Endothelial cell of umbilical vein (primary cell): Measurements from ENCODE around the gene MC2R. TPM values are rescaled to one million over a fixed set of nuclear protein-coding genes. Genes with fewer than 3 reads are reported as not detected.

Experiments used
- BruUV-seq: library from RNA; stranded (reverse); fragments of 400-500 nt; replicated peaks from 2 replicates; lab custom pipeline; 2021; lab: Mats Ljungman, UMichigan
- CTCF ChIA-PET: fragments of 300-600, 350-600 bp; sonication (Branson Sonifier 250); formaldehyde crosslinking; loops from one replicate; lab custom pipeline; 2021; ENCODE audit warnings: antibody characterized with exemption, inconsistent platforms; lab: Charles Lee
- POLR2A ChIA-PET: fragments of 300-600, 350-600 bp; sonication (Branson Sonifier 250); formaldehyde crosslinking; loops from one replicate; lab custom pipeline; 2021; ENCODE audit warnings: antibody characterized with exemption, inconsistent platforms; lab: Charles Lee
- DNase-seq: peaks from one replicate; pipeline ENCODE4 v3.0.0-alpha.2; 2011; ENCODE audit warnings: low read depth, low spot score
- FAIRE-seq: peaks from 2 replicates; lab custom pipeline; 2011; peaks lifted over from hg19 to GRCh38; lab: Jason Lieb, UNC
- H2AFZ ChIP-seq: 2 replicates; pipeline ENCODE4 v1.6.0; 2012; ENCODE audit warnings: low read depth, low read length, control low read depth, inconsistent platforms
- H3K27ac ChIP-seq: 2 replicates; pipeline ENCODE4 v1.5.1; 2011; ENCODE audit warnings: low read depth, mild to moderate bottlenecking, control low read depth, low read length, moderate library complexity; ENCODE audit not compliant: insufficient read depth
- H3K27me3 ChIP-seq, 2 experiments: 2 replicates each; pipeline versions ENCODE4 v1.6.0 to v1.6.1; 2011; ENCODE audit warnings: low read length in 2 of 2, mixed read lengths in 1 of 2; ENCODE audit not compliant: control insufficient read depth in 2 of 2, insufficient read depth in 2 of 2
- H3K36me3 ChIP-seq, 2 experiments: 2 replicates in 1 of 2; 3 replicates in 1 of 2; pipeline ENCODE4 v1.5.1; 2011; ENCODE audit warnings: low read length in 2 of 2, mild to moderate bottlenecking in 1 of 2, moderate library complexity in 1 of 2; ENCODE audit not compliant: control insufficient read depth in 2 of 2, insufficient read depth in 2 of 2; ENCODE audit errors: extremely low read depth in 1 of 2
- H3K4me1 ChIP-seq: 3 replicates; pipeline ENCODE4 v1.5.1; 2011; ENCODE audit warnings: mild to moderate bottlenecking, low read length; ENCODE audit not compliant: control insufficient read depth, insufficient read depth; ENCODE audit errors: extremely low read depth
- H3K4me2 ChIP-seq: 2 replicates; pipeline ENCODE4 v1.6.1; 2011; ENCODE audit warnings: low read length, control low read depth, mixed read lengths; ENCODE audit not compliant: insufficient read depth
- H3K4me3 ChIP-seq, 3 experiments: fragments of 200-600 bp in 1 of 3; sonication (generic), shearing (Covaris generic) in 1 of 3; replicated peaks in 1 of 3; 2 replicates each; pipeline ENCODE4 v1.5.1; 2011 to 2016; ENCODE audit warnings: control low read depth in 3 of 3, low read length in 3 of 3, mild to moderate bottlenecking in 2 of 3, inconsistent platforms in 1 of 3, low read depth in 1 of 3, moderate library complexity in 1 of 3; ENCODE audit not compliant: insufficient read depth in 1 of 3
- H3K79me2 ChIP-seq: 2 replicates; pipeline ENCODE4 v1.6.0; 2012; ENCODE audit warnings: low read length, inconsistent platforms; ENCODE audit not compliant: control insufficient read depth, insufficient read depth
- H3K9ac ChIP-seq: replicated peaks from 2 replicates; pipeline ENCODE3; 2011; ENCODE audit warnings: low read length, control low read depth; ENCODE audit not compliant: insufficient read depth; ENCODE audit errors: extremely low read depth
- H3K9me1 ChIP-seq: replicated peaks from 3 replicates; pipeline ENCODE4 v1.6.0; 2011; ENCODE audit warnings: mild to moderate bottlenecking, low read length; ENCODE audit not compliant: control insufficient read depth, insufficient read depth; ENCODE audit errors: extremely low read depth
- H3K9me3 ChIP-seq: replicated peaks from 2 replicates; pipeline ENCODE4 v1.5.1; 2012; ENCODE audit warnings: low read length, inconsistent platforms; ENCODE audit not compliant: control insufficient read depth, insufficient read depth
- H4K20me1 ChIP-seq: replicated peaks from 2 replicates; pipeline ENCODE3; 2011; ENCODE audit warnings: mild to moderate bottlenecking, low read length; ENCODE audit not compliant: control insufficient read depth, insufficient read depth; ENCODE audit errors: extremely low read depth
- EZH2 ChIP-seq: IDR thresholded peaks from 2 replicates; pipeline ENCODE4 v1.6.1; 2012; ENCODE audit warnings: borderline replicate concordance, low read depth, mild to moderate bottlenecking, moderate library complexity, low read length, inconsistent platforms; ENCODE audit not compliant: severe bottlenecking
- FOS ChIP-seq: IDR thresholded peaks from 2 replicates; pipeline ENCODE4 v1.6.1; 2011; ENCODE audit warnings: mild to moderate bottlenecking, low read length, moderate library complexity, borderline replicate concordance; ENCODE audit not compliant: insufficient read depth
- GATA2 ChIP-seq: IDR thresholded peaks from 2 replicates; pipeline ENCODE4 v1.7.0; 2011; ENCODE audit warnings: low read depth, mild to moderate bottlenecking, moderate library complexity, mixed read lengths, low read length; ENCODE audit not compliant: insufficient read length, insufficient read depth
- JUN ChIP-seq: IDR thresholded peaks from 2 replicates; pipeline ENCODE4 v1.6.1; 2011; ENCODE audit warnings: borderline replicate concordance, low read depth; ENCODE audit not compliant: insufficient read length, insufficient read depth
- MYC ChIP-seq: IDR thresholded peaks from one replicate; pipeline ENCODE4 v1.6.1; 2011; ENCODE audit warnings: mild to moderate bottlenecking, low read depth, low read length
- POLR2A ChIP-seq: IDR thresholded peaks from 2 replicates; pipeline ENCODE4 v1.6.1; 2012; ENCODE audit warnings: low read depth, mild to moderate bottlenecking, control low read depth, low read length
- dilution Hi-C: fragments of 300-500 bp; cut with MboI; formaldehyde crosslinking; loops from one replicate; pipeline ENCODE4 v1.15.0; 2019; ENCODE audit warnings: low sequenced_read_pairs; ENCODE audit not compliant: extremely low pct_ligation_motif_present
- intact Hi-C: fragments of 100-400 bp; cut with micrococcal nuclease; formaldehyde crosslinking; loops from one replicate; pipeline ENCODE4 v1.10.0; 2022
- polyA plus RNA-seq, 4 experiments: library from polyadenylated mRNA; depleted of rRNA in 3 of 4; stranded (reverse) in 3 of 4; unstranded in 1 of 4; fragments of >200 nt; gene quantifications; 2 replicates each; pipeline versions ENCODE4 v1.2.1 to v1.2.3, GENCODE V29; 2011 to 2012; ENCODE audit warnings: missing spikeins in 1 of 4
- total RNA-seq: library from RNA; stranded (reverse); gene quantifications from 2 replicates; pipeline ENCODE4 v1.2.3, GENCODE V29; 2021
- TF ChIP-seq, protein P1 (sequence below): IDR thresholded peaks from 2 replicates; pipeline ENCODE4 v1.6.1; 2011; ENCODE audit not compliant: insufficient read depth, insufficient read length
- TF ChIP-seq, protein P2 (sequence below), 2 donors: IDR thresholded peaks; 1 replicate in 1 of 2; 2 replicates in 1 of 2; pipeline ENCODE4 v1.5.1; 2011; ENCODE audit warnings: low read length in 2 of 2, mild to moderate bottlenecking in 2 of 2, moderate library complexity in 2 of 2, control low read depth in 1 of 2, inconsistent platforms in 1 of 2, low read depth in 1 of 2; ENCODE audit not compliant: insufficient read depth in 1 of 2; ENCODE audit errors: extremely low read depth in 1 of 2

MC2R gene
- total and polyA plus RNA-seq, 2 donors (not counting 3 experiments of a cell fraction or from before 2014, with no cell fraction given): not detected

DNA sequence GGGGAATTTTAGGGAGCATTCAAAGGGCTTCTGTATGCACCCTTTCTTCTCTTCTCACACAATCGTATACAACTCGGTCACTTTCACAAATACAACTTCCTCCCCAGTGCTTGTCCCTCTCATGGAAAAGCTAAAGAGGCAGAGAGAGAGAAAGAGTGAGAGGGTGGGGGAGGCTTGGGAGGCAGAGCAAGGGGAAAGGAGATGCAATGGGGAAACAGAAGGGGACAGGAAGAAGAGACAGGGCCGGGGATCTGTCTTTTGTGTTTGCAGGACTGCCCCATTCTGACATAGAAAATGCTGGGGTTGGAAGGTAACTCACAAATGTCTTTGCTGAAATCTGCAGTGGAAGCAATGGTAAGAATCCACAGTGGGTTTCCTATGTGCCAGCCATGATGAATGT lies 2.1 kb upstream of the MC2R start:
- Histone ChIP-seq H3K79me2 (no peaks in the 10 kb centered on the region), H3K4me1 (no peaks in the 10 kb centered on the region), H3K4me2 (no peak overlapping the region), H3K27ac (no peak overlapping the region), H3K36me3 (no peaks in the 10 kb centered on the region), H4K20me1 (no peaks in the 10 kb centered on the region), H3K9me3 (peaks cover 4% of the 10 kb centered on the region), H3K9me1 (no peaks in the 10 kb centered on the region), H3K9ac (no peak overlapping the region), H2AFZ (no peak overlapping the region), H3K27me3 (no peaks in the 10 kb centered on the region), H3K4me3 (no peak overlapping the region)
- intact Hi-C loops: no loop called here
- TF ChIP-seq, protein P1, sequence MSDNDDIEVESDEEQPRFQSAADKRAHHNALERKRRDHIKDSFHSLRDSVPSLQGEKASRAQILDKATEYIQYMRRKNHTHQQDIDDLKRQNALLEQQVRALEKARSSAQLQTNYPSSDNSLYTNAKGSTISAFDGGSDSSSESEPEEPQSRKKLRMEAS: no peak
- TF ChIP-seq POLR2A (no peak), JUN (no peak), MYC (no peak), FOS (no peak), EZH2 (no peak), GATA2 (no peak)
- TF ChIP-seq, protein P2, sequence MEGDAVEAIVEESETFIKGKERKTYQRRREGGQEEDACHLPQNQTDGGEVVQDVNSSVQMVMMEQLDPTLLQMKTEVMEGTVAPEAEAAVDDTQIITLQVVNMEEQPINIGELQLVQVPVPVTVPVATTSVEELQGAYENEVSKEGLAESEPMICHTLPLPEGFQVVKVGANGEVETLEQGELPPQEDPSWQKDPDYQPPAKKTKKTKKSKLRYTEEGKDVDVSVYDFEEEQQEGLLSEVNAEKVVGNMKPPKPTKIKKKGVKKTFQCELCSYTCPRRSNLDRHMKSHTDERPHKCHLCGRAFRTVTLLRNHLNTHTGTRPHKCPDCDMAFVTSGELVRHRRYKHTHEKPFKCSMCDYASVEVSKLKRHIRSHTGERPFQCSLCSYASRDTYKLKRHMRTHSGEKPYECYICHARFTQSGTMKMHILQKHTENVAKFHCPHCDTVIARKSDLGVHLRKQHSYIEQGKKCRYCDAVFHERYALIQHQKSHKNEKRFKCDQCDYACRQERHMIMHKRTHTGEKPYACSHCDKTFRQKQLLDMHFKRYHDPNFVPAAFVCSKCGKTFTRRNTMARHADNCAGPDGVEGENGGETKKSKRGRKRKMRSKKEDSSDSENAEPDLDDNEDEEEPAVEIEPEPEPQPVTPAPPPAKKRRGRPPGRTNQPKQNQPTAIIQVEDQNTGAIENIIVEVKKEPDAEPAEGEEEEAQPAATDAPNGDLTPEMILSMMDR (IDR thresholded peaks at IDR 0.05; ENCODE audit: extremely low read depth in 1 of 2, insufficient read depth in 1 of 2, low read depth in 1 of 2, low read length in 2 of 2): no peak
- ChIA-PET POLR2A (no interaction called here), CTCF (no interaction called here)
- dilution Hi-C loops: no loop called here
- FAIRE-seq (no peak), DNase-seq (no peak)
- BruUV-seq: no TSS peak
